Measurements from ENCODE around the gene GTPBP10.
A peak's percentile ranks its signal among the peaks of the same experiment; 100 is the strongest.
"Not testable (repeated sequence)": the region's sequence is repeated elsewhere in the genome, so short reads cannot be mapped to it uniquely, and the experiment has no call there.

GTPBP10 gene

GRCh38 chr7:90346336-90347125 lies at the start of gene GTPBP10:
TSS of gene GTPBP10 (plus strand) at chr7:90346716. CDS start at chr7:90346742, 26 bp downstream.
- peak; percentile 96 for DNase-seq

GRCh38 chr7:90298145-90299038 lies 48.1 kb upstream of the GTPBP10 start:
- DNase-seq = no peak

- no peak for DNase-seq
These were observed 43.3 kb upstream of the GTPBP10 start for GRCh38 chr7:90303241-90303640.

- no peak for DNase-seq
These were observed 36.6 kb upstream of the GTPBP10 start for GRCh38 chr7:90309872-90310271.

GRCh38 chr7:90311175-90311574 lies 35.3 kb upstream of the GTPBP10 start:
- no peak for DNase-seq

- DNase-seq = no peak
These were observed 33.8 kb upstream of the GTPBP10 start for GRCh38 chr7:90312745-90313144.

- DNase-seq = no peak
These were observed 32.6 kb upstream of the GTPBP10 start for GRCh38 chr7:90313907-90314306.

GRCh38 chr7:90320014-90320413 lies 26.5 kb upstream of the GTPBP10 start:
- DNase-seq = no peak

- DNase-seq = no peak
These were observed 26.1 kb upstream of the GTPBP10 start for GRCh38 chr7:90320418-90320800.

- DNase-seq = no peak
These were observed 25.6 kb upstream of the GTPBP10 start, which contains the start of gene FAM237B for GRCh38 chr7:90320801-90321494. TSS of gene FAM237B (minus strand) at chr7:90321304. CDS start at chr7:90319748, 1,556 bp downstream.

GRCh38 chr7:90322837-90323236 lies 23.7 kb upstream of the GTPBP10 start:
- DNase-seq = no peak

- no peak for DNase-seq
These were observed 20.0 kb upstream of the GTPBP10 start for GRCh38 chr7:90326500-90326899.

- no peak for DNase-seq
These were observed 12.2 kb upstream of the GTPBP10 start for GRCh38 chr7:90334193-90334843.

- not testable (repeated sequence) for DNase-seq
These were observed 11.6 kb upstream of the GTPBP10 start for GRCh38 chr7:90334926-90335325.

- DNase-seq = no peak
These were observed 9.4 kb upstream of the GTPBP10 start for GRCh38 chr7:90337106-90337505.

GRCh38 chr7:90345016-90345415 lies 1.5 kb upstream of the GTPBP10 start:
- DNase-seq = no peak

- no peak for DNase-seq
These were observed 751 bp upstream of the GTPBP10 start for GRCh38 chr7:90345595-90346335.

GRCh38 chr7:90347759-90348158 lies 1.2 kb downstream of the GTPBP10 start:
- no peak for DNase-seq

GRCh38 chr7:90349305-90349704 lies 2.8 kb downstream of the GTPBP10 start:
- no peak for DNase-seq

GRCh38 chr7:90350032-90350431 lies 3.5 kb downstream of the GTPBP10 start:
- DNase-seq = not testable (repeated sequence)

- no peak for DNase-seq
These were observed 5.5 kb downstream of the GTPBP10 start for GRCh38 chr7:90351987-90352386.

- DNase-seq = no peak
These were observed 36.9 kb downstream of the GTPBP10 start for GRCh38 chr7:90383422-90383821.

All from activated CD8-positive, alpha-beta memory T cell treated with anti-CD3 and anti-CD28 coated beads, Interleukin-2, amount 50 U/mL, for 4 hours (primary cell).